Keratinocyte (primary cell): ENCODE results near the gene LYVE1.

Experiments
- CTCF ChIP-seq, 3 experiments: IDR thresholded peaks in 1 of 3; conservative IDR thresholded peaks in 1 of 3; optimal IDR thresholded peaks in 1 of 3; 2 replicates in 2 of 3; 3 replicates in 1 of 3; pipeline versions ENCODE3 to v1.5.1; 2011; ENCODE audit warnings: low read length in 3 of 3, mild to moderate bottlenecking in 3 of 3, moderate library complexity in 2 of 3, control low read depth in 1 of 3, inconsistent platforms in 1 of 3; ENCODE audit not compliant: insufficient read depth in 2 of 3; ENCODE audit errors: extremely low read depth in 1 of 3
- EZH2 ChIP-seq: IDR thresholded peaks from one replicate; pipeline ENCODE4 v1.6.1; 2012; ENCODE audit warnings: inconsistent platforms, mild to moderate bottlenecking, low read length, moderate library complexity

GRCh38 chr11:10598816-10599215 is 30.4 kb upstream of the LYVE1 start:
- TF ChIP-seq CTCF (optimal IDR thresholded peaks at IDR 0.05 in 1 of 3, IDR thresholded peaks at IDR 0.05 in 1 of 3, conservative IDR thresholded peaks at IDR 0.05 in 1 of 3; ENCODE audit: extremely low read depth in 1 of 3, insufficient read depth in 2 of 3, low read length in 3 of 3) (no peak), EZH2 (no peak)
